Esophagus muscularis mucosa (tissue), 4 donors: ENCODE data around the gene TMEM43.

Experiments
- EP300 ChIP-seq: sonication (generic); formaldehyde crosslinking; IDR thresholded peaks from one replicate; pipeline ENCODE4 v1.6.1; 2017; ENCODE audit warnings: antibody characterized with exemption
- POLR2A ChIP-seq: fragments of 450-650 bp; IDR thresholded peaks from one replicate; pipeline ENCODE4 v1.6.1; 2017; ENCODE audit warnings: antibody characterized with exemption, moderate library complexity, mild to moderate bottlenecking, low read depth
- TF ChIP-seq, protein P1 (sequence below), 3 experiments: fragments of 200-600 bp in 2 of 3; fragments of 450-650 bp in 1 of 3; sonication (generic) in 2 of 3; IDR thresholded peaks; one replicate each; pipeline ENCODE4 v1.5.1; 2017 to 2019; ENCODE audit warnings: antibody characterized with exemption in 3 of 3, mild to moderate bottlenecking in 2 of 3, moderate library complexity in 1 of 3

DNA sequence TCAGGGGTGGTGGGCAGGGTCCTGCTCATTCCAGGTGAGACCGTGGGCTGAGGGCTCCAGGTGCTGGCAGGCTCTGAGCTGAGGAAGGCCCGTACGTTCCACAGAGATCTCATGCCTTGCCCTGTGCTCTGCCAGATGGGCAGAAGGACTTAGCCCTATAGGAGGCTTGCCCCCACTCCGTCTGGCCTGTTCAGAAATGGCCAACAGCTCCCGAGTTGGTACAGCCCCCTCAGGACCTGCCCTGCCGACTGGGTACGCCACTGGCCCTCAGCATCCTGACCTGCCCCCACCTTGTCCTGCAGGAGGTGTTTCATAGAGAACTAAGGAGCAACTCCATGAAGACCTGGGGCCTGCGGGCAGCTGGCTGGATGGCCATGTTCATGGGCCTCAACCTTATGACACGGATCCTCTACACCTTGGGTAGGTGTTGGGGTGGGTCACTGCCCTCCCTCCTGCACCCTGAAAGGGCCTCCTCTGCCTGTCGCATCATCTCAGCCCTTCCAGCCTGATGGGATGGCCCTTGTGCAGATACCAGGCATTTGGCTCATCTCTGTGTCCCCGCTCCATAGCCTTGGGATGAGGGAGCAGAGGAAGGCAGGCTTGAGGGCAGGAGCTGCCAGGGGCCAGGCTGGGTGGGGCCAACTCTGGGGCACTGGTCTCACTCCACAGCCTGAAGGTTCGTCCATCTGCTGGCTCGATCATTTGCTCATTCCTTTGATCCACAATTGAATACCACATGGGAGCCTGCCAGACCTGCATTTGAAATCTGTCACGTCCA, 14.2 kb downstream of the TMEM43 start:
- TF ChIP-seq EP300 (no peak), POLR2A (no peak)
- TF ChIP-seq, protein P1, sequence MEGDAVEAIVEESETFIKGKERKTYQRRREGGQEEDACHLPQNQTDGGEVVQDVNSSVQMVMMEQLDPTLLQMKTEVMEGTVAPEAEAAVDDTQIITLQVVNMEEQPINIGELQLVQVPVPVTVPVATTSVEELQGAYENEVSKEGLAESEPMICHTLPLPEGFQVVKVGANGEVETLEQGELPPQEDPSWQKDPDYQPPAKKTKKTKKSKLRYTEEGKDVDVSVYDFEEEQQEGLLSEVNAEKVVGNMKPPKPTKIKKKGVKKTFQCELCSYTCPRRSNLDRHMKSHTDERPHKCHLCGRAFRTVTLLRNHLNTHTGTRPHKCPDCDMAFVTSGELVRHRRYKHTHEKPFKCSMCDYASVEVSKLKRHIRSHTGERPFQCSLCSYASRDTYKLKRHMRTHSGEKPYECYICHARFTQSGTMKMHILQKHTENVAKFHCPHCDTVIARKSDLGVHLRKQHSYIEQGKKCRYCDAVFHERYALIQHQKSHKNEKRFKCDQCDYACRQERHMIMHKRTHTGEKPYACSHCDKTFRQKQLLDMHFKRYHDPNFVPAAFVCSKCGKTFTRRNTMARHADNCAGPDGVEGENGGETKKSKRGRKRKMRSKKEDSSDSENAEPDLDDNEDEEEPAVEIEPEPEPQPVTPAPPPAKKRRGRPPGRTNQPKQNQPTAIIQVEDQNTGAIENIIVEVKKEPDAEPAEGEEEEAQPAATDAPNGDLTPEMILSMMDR (IDR thresholded peaks at IDR 0.05), result no peak
